Measurements from ENCODE around the gene SORCS2.

GRCh38 chr4:7324651-7325121 lies 132.3 kb downstream of the SORCS2 start:
- TF ChIP-seq EZH2phosphoT487 (IDR thresholded peaks at IDR 0.05; ENCODE audit: borderline replicate concordance, low read depth) (no peak), CTCF (IDR thresholded peaks at IDR 0.05) (no peak), IRF3 (IDR thresholded peaks at IDR 0.05; ENCODE audit: low read depth, low read length) (no peak), POLR2AphosphoS5 (IDR thresholded peaks at IDR 0.05; ENCODE audit: low read depth, low read length) (no peak), TEAD4 (IDR thresholded peaks at IDR 0.05; ENCODE audit: borderline replicate concordance, insufficient read depth) (no peak), RFX5 (IDR thresholded peaks at IDR 0.05; ENCODE audit: low read length) (no peak), EP300 (IDR thresholded peaks at IDR 0.05; ENCODE audit: borderline replicate concordance in 1 of 2, low read depth in 1 of 2, low read length in 1 of 2) (no peak), NFIC (IDR thresholded peaks at IDR 0.05; ENCODE audit: borderline replicate concordance) (no peak), CHD2 (IDR thresholded peaks at IDR 0.05; ENCODE audit: low read length, partially characterized antibody) (no peak), MXI1 (IDR thresholded peaks at IDR 0.05; ENCODE audit: low read depth, low read length) (no peak)
- TF ChIP-seq, protein P1, sequence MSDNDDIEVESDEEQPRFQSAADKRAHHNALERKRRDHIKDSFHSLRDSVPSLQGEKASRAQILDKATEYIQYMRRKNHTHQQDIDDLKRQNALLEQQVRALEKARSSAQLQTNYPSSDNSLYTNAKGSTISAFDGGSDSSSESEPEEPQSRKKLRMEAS (IDR thresholded peaks at IDR 0.05; ENCODE audit: low read depth): no peak

All from SK-N-SH (cell line).